HG03066 (cell line): Measurements from ENCODE around the gene INTS11.
"Not testable (repeated sequence)": the region's sequence is repeated elsewhere in the genome, so short reads cannot be mapped to it uniquely, and the experiment has no call there.

Experiments
- ATAC-seq: cut with Tn5 transposase; IDR thresholded peaks from one replicate; pipeline ENCODE4 v1.9.1; 2021; ENCODE audit warnings: low read depth; ENCODE audit not compliant: unreplicated experiment

INTS11 gene

GRCh38 chr1:1324524-1325287, at the start of gene INTS11, which contains the start of gene CPTP:
INTS11 (minus strand) TSS chr1:1324660; CDS start chr1:1324608, 52 bp downstream.
CPTP (plus strand) TSS chr1:1324802; CDS start chr1:1326911, 2,109 bp downstream.
- ATAC-seq, result peak; percentile 70

GRCh38 chr1:1373815-1374588, 49.5 kb upstream of the INTS11 start:
- ATAC-seq, result no peak

- ATAC-seq, result no peak
Observed at GRCh38 chr1:1373051-1373814, 48.8 kb upstream of the INTS11 start.

DNA sequence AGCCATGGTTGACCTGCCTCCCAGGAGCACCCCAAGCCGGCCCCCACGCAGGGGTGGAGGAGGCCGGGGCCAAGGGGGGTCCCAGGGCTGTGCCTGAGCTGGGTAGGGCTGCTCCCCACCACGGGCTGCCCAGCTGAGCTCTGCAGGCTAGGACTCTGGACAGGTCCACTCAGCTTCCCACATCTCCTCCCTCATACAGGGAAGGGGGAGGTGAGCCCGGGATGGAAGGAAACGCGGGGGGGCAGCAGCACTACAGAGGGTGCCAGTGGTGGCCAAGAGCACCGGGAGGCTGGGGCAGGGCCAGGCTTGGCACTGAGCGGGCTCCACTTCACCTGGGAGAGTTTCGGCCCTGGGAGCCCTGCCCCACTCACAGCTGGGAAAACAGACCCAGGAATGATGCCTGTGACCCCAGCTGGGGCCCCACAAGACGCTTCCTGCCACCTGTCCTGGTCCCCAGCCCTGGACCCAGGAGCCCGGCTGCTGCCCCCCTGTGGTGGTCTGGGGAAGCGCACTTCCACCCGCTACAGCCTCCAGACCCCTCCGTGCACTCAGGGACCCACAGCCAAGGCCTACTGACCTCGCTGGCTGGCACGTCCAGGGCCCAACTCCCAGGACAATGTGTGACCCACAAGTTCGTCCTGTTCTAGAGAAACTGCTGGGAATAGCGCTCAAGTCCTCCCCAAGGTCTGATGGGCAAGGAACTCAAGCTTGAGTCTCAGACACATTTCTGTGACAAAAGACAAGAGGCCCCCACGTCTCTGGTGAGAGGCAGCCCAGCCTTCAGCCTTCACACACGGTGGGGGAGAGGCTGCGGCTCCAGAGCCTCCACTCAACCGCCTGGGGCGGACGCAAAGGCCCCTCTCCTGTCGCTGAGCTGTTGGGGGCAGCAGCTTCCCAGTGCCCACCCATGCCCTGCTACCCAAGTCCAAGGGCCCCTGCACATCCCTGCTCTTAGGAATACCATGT, 47.6 kb upstream of the INTS11 start:
- ATAC-seq, result no peak

GRCh38 chr1:1371364-1371745, 46.9 kb upstream of the INTS11 start:
- ATAC-seq, result no peak

- no peak for ATAC-seq
Observed at GRCh38 chr1:1370771-1371300, 46.4 kb upstream of the INTS11 start.

DNA sequence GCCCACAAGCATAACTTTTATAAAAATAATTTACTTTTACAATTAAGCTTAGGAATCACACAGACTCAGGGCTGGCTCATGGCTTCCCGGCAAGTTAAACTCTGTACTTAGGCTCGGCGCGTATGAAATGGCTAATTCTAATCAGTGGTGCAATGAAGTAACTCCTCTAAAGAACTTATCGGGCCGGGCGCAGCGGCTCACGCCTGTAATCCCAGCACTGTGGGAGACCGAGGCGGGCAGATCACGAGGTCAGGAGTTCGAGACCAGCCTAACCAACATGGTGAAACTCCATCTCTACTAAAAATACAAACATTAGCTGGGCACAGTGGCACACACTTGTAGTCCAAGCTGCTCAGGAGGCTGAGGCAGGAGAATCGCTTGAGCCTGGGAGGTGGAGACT, 45.6 kb upstream of the INTS11 start:
- ATAC-seq, result not testable (repeated sequence)

- no peak for ATAC-seq
Observed at GRCh38 chr1:1367315-1367714, 42.9 kb upstream of the INTS11 start.

DNA sequence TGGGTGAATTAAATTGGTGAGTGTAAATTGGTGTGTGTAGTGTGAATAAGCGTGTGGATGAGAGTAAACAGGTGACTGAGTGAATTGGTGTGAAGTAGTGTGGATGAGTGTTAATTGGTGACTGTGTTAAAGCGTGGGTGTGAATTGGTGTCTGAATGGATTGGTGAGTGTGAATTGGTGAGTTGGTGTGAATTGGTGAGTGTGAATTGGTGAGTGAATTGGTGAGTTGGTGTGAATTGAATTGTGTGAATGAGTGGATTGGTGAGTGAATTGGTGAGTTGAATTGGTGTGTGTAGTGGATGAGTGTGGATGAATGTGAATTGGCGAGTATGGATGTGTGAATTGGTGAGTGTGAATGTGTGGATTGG, 42.2 kb upstream of the INTS11 start:
- ATAC-seq, result no peak

DNA sequence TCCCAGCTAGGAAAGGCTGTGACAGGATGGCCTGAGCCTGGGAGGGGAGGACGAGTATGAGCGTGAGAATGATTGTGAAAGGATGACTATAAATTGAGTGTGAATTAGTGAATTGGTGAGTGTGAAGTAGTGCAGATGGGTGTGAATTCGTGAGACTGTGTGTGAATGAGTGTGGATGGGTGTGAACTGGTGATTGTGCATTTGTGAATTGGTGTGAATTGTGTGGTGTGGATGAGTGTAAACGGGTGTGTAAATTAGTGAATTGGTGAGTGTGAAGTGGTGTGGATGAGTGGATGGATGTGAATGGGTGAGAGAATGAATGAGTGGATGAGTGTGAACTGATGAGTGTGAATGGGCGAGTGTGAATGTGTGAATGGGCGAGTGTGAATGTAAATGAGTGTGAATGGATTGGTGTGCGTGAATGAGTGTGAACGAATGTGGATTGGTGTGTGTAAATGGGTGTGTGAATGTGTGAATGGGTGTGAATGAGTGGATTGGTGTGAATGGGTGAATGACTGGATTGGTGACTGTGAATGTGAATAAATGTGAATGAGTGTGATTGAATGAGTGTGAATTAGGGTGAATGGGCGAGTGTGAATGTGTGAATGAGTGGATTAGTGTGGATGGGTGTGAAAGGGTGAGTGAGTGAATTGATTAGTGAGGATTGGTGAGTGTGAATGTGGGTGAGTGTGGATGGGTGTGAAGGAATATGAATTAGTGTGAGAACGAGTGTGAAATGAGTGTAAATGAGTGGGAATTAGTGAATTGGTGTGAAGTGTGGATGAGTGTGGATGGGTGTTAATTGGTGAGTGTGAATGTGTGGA, 41.6 kb upstream of the INTS11 start:
- ATAC-seq, result no peak

DNA sequence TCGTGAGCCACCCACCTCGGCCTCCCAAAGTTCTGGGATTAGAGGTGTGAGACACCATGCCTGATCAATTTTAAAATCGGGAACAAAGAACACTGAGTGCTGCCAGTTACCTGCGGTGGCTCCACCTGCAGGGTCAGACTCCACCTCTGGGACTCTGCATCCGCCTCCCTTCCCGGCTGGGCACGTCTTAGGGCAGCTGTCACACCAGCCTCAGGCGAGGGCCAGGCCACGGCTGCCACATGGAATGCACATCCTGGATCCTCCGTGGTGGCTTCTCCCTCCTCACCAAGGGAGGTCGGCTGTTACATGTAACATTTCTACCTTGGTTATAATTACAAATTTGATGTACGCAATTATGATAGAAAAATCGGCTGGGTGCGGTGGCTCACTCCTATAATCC, 39.8 kb upstream of the INTS11 start:
- ATAC-seq, result no peak

- no peak for ATAC-seq
Observed at GRCh38 chr1:1361982-1362423, 37.5 kb upstream of the INTS11 start.

DNA sequence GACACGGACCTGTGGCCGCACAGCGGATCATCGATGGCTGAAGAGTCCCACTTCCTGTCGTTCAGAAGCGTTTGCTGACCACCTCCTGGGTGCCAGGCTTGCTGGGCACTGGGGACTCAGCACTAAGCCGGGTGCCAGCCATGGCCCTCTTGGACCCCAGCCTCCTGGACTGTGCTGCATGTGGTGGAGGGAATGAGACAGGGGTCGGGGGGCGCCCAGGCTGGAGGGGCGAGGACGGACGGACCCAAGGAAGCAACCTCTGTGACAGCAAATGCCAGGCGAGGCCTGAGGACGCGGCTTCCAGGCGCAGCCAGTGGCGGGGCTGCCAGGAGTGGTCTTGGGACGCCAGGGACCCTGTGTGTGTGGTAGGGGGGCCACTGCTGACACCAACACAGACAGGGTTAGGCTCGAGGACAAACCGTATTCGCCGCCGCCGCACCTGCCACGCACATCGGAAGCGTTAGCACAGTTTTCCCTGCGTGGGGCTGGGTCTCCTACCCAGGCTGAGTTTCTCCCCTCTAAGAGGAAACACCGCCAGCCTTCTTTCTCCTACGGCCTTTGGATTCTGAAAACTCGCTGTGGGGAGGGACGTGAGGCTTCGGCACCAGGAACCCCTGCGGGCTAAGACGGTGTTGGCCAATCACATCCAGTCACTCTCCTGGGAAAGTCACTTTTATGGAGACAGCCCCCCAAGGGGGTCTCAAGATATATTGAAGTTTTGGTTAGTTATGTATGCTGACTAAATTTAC, 36.9 kb upstream of the INTS11 start:
- no peak for ATAC-seq

- ATAC-seq, result no peak
Observed at GRCh38 chr1:1360506-1361169, 36.2 kb upstream of the INTS11 start.

- no peak for ATAC-seq
Observed at GRCh38 chr1:1359664-1360468, 35.4 kb upstream of the INTS11 start.

GRCh38 chr1:1359308-1359663, 34.8 kb upstream of the INTS11 start:
- ATAC-seq, result no peak
